AG04450 (cell line): ENCODE measurements around the gene SPA17. TPM values are rescaled to one million over a fixed set of nuclear protein-coding genes. Genes with fewer than 3 reads are reported as not detected.

Experiments used
- CTCF ChIA-PET: fragments of 300-600, 350-600 bp; formaldehyde crosslinking; extraction: SDS; loops from one replicate; lab custom pipeline; 2022; ENCODE audit warnings: antibody characterized with exemption, inconsistent platforms; lab: Charles Lee
- POLR2A ChIA-PET: fragments of 350-600 bp; formaldehyde crosslinking; extraction: SDS; loops from one replicate; lab custom pipeline; 2021; ENCODE audit warnings: antibody characterized with exemption, inconsistent platforms; lab: Yijun Ruan, JAX
- DNase-seq: peaks from one replicate; pipeline ENCODE4 v3.0.0-alpha.2; 2011; ENCODE audit warnings: low read depth, low spot score
- H3K27ac ChIP-seq: one replicate; pipeline ENCODE4 v1.5.1; 2012; ENCODE audit warnings: low read depth, low read length, control low read depth
- H3K27me3 ChIP-seq: one replicate; pipeline ENCODE4 v1.6.0; 2012; ENCODE audit warnings: low read length; ENCODE audit not compliant: control insufficient read depth, insufficient read depth
- H3K4me3 ChIP-seq: 2 replicates; pipeline ENCODE4 v1.5.1; 2011; ENCODE audit warnings: mild to moderate bottlenecking, low read depth, low read length, control low read depth
- H3K9me3 ChIP-seq: 2 replicates; pipeline ENCODE4 v1.5.1; 2012; ENCODE audit warnings: low read length; ENCODE audit not compliant: control insufficient read depth, insufficient read depth
- polyA plus RNA-seq: library from polyadenylated mRNA; depleted of rRNA; stranded (reverse); fragments of >200 nt; gene quantifications from 2 replicates; pipeline ENCODE4 v1.2.3, GENCODE V29; 2011
- TF ChIP-seq, protein P1 (sequence below): IDR thresholded peaks from 2 replicates; pipeline ENCODE4 v1.5.1; 2011; ENCODE audit warnings: low read depth, low read length, control low read depth, inconsistent platforms

SPA17 gene
- polyA plus RNA-seq, 1 experiment, result 8.4 TPM

- ChIA-PET POLR2A (interaction anchor here (1.4 kb wide), 1 partner anchor 157 kb away, joined by 4 read pairs; the partner anchor contains the start of gene MSANTD2), CTCF (interaction anchor here (1.4 to 4.8 kb wide), 9 partner anchors 10 to 241 kb away, joined by 3 to 107 read pairs (median 29); partner anchors contain the start of genes ESAM and ROBO3)
- TF ChIP-seq, protein P1, sequence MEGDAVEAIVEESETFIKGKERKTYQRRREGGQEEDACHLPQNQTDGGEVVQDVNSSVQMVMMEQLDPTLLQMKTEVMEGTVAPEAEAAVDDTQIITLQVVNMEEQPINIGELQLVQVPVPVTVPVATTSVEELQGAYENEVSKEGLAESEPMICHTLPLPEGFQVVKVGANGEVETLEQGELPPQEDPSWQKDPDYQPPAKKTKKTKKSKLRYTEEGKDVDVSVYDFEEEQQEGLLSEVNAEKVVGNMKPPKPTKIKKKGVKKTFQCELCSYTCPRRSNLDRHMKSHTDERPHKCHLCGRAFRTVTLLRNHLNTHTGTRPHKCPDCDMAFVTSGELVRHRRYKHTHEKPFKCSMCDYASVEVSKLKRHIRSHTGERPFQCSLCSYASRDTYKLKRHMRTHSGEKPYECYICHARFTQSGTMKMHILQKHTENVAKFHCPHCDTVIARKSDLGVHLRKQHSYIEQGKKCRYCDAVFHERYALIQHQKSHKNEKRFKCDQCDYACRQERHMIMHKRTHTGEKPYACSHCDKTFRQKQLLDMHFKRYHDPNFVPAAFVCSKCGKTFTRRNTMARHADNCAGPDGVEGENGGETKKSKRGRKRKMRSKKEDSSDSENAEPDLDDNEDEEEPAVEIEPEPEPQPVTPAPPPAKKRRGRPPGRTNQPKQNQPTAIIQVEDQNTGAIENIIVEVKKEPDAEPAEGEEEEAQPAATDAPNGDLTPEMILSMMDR, result no peak
- Histone ChIP-seq H3K4me3 (no peak overlapping the region), H3K27ac (no peak overlapping the region), H3K9me3 (no peaks in the 10 kb centered on the region; the same call in 1 of the 2 replicates), H3K27me3 (no peaks in the 10 kb centered on the region)
- no peak for DNase-seq
These were observed 31.1 kb upstream of the SPA17 start for GRCh38 chr11:124642628-124643027.

- H3K9me3 ChIP-seq, result no peaks in the 10 kb centered on the region; the same call in 1 of the 2 replicates
- no peak overlapping the region; the same call in none of the 2 replicates for H3K4me3 ChIP-seq
- ChIA-PET POLR2A (interaction anchor here (0.5 to 1.4 kb wide), 2 partner anchors 157 to 218 kb away, joined by 3 to 4 read pairs; partner anchors contain the start of gene MSANTD2), CTCF (interaction anchor here (1.1 to 4.8 kb wide), 21 partner anchors 9 to 263 kb away, joined by 3 to 107 read pairs (median 20); partner anchors contain the start of genes ESAM, ROBO3 and TBRG1)
- TF ChIP-seq, protein P1, result no peak
- H3K27me3 ChIP-seq, result no peaks in the 10 kb centered on the region
- peak overlapping the region; percentile 89 for H3K27ac ChIP-seq
- no peak for DNase-seq
These were observed 30.6 kb upstream of the SPA17 start for GRCh38 chr11:124643042-124643604.

GRCh38 chr11:124643605-124644425 lies 29.9 kb upstream of the SPA17 start:
- DNase-seq, result peak; percentile 86
- TF ChIP-seq, protein P1, result no peak
- POLR2A ChIA-PET, result interaction anchor here (0.5 to 1.4 kb wide), 2 partner anchors 156 to 217 kb away, joined by 3 to 4 read pairs; partner anchors contain the start of gene MSANTD2
- peak overlapping the region; percentile 89 for H3K27ac ChIP-seq
- no peaks in the 10 kb centered on the region for H3K27me3 ChIP-seq
- CTCF ChIA-PET, result interaction anchor here (0.5 to 4.8 kb wide), 47 partner anchors 9 to 1777 kb away, joined by 3 to 107 read pairs (median 6); partner anchors contain the start of genes ESAM, NRGN, ROBO3 and SIAE
- no peaks in the 10 kb centered on the region; the same call in 1 of the 2 replicates for H3K9me3 ChIP-seq
- H3K4me3 ChIP-seq, result no peak overlapping the region

DNA sequence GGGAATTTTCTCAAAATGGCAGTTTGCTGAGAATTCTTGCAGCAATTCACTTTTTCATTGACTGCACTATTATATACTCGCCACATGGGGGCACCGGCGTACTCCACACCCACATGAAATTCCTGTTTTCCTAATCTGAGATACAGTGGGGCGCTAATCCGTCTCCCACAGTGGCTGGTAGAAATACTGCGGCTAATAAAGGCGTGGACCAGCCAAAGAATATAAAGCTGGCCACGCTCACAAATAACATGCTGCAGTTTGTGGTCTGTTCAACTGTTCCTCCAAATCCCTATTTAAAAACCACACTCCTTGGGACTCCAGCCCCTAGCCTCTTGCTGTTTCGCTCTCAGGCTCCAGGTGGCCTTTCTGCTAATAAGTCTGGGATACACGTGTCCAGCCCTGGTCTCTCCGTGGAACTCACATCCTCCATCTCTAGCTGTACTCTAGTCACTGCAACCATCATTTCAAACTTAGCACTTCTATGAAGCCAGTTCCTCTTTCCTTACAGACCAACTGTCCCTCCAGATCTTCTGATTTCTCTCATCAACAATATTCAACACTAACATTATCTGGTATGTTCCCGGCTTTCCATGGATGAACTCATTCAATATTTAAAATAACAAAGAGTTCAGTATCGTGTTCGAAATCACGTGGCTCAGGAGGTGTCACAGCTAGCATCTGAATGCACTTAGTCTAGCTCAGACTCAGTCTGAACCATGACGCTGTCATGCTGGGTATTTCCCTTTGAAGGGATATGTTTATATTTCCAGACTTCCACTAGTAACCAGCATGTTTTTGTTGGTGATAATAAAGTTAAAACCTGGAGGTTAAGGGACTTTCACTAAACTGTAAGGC lies 29.1 kb upstream of the SPA17 start:
- TF ChIP-seq, protein P1, result peak; percentile 78
- CTCF ChIA-PET, result interaction anchor here (0.6 to 4.8 kb wide), 50 partner anchors 8 to 498 kb away, joined by 3 to 107 read pairs (median 5); partner anchors contain the start of genes ESAM, NRGN, ROBO3 and SIAE
- H3K27me3 ChIP-seq, result no peaks in the 10 kb centered on the region
- no peak for DNase-seq
- H3K27ac ChIP-seq, result peak overlapping the region; percentile 40
- H3K4me3 ChIP-seq, result no peak overlapping the region; the same call in 1 of the 2 replicates
- no peaks in the 10 kb centered on the region; the same call in 1 of the 2 replicates for H3K9me3 ChIP-seq
- POLR2A ChIA-PET, result no interaction called here
